Tibial nerve (tissue), 3 donors: ENCODE measurements around the gene DNAJB12.

Experiments used
- POLR2A ChIP-seq, 2 donors: fragments of 450-650 bp; IDR thresholded peaks; one replicate each; pipeline ENCODE4 v1.6.1; 2017; ENCODE audit warnings: antibody characterized with exemption in 2 of 2, mild to moderate bottlenecking in 2 of 2, moderate library complexity in 2 of 2
- TF ChIP-seq, protein P1 (sequence below), 5 experiments: fragments of 200-600 bp in 3 of 5; fragments of 450-650 bp in 2 of 5; sonication (generic) in 3 of 5; IDR thresholded peaks; one replicate each; pipeline ENCODE4 v1.5.1; 2016 to 2019; ENCODE audit warnings: antibody characterized with exemption in 5 of 5, mild to moderate bottlenecking in 3 of 5, moderate library complexity in 2 of 5

GRCh38 chr10:72375173-72375572, 20.5 kb upstream of the DNAJB12 start:
- TF ChIP-seq POLR2A (IDR thresholded peaks at IDR 0.05) = no peak
- TF ChIP-seq, protein P1, sequence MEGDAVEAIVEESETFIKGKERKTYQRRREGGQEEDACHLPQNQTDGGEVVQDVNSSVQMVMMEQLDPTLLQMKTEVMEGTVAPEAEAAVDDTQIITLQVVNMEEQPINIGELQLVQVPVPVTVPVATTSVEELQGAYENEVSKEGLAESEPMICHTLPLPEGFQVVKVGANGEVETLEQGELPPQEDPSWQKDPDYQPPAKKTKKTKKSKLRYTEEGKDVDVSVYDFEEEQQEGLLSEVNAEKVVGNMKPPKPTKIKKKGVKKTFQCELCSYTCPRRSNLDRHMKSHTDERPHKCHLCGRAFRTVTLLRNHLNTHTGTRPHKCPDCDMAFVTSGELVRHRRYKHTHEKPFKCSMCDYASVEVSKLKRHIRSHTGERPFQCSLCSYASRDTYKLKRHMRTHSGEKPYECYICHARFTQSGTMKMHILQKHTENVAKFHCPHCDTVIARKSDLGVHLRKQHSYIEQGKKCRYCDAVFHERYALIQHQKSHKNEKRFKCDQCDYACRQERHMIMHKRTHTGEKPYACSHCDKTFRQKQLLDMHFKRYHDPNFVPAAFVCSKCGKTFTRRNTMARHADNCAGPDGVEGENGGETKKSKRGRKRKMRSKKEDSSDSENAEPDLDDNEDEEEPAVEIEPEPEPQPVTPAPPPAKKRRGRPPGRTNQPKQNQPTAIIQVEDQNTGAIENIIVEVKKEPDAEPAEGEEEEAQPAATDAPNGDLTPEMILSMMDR (IDR thresholded peaks at IDR 0.05) = no peak
